Nephron (organoid): ENCODE measurements around the gene POU6F1.

Experiments
- H3K27ac Mint-ChIP-seq, 3 experiments: 2 replicates each; pipeline ENCODE4 v1.8.0; 2020; ENCODE audit warnings: mixed read lengths in 3 of 3, mild to moderate bottlenecking in 2 of 3, moderate library complexity in 1 of 3
- H3K27me3 Mint-ChIP-seq: 2 replicates; pipeline ENCODE4 v1.8.0; 2021; ENCODE audit warnings: low read depth, mild to moderate bottlenecking, moderate library complexity, mixed read lengths
- H3K36me3 Mint-ChIP-seq: 2 replicates; pipeline ENCODE4 v1.8.0; 2020; ENCODE audit warnings: low read depth, mixed read lengths
- H3K4me1 Mint-ChIP-seq: 2 replicates; pipeline ENCODE4 v1.8.0; 2020; ENCODE audit warnings: mixed read lengths
- H3K4me3 Mint-ChIP-seq, 3 experiments: 2 replicates each; pipeline ENCODE4 v1.8.0; 2020; ENCODE audit warnings: mild to moderate bottlenecking in 3 of 3, mixed read lengths in 3 of 3, moderate library complexity in 2 of 3
- H3K9me3 Mint-ChIP-seq: 2 replicates; pipeline ENCODE4 v1.8.0; 2020; ENCODE audit warnings: mixed read lengths
- CTCF ChIP-seq, 3 experiments: fragments of 200-600 bp; sonication (generic); IDR thresholded peaks; one replicate each; pipeline ENCODE4 v1.5.0; 2021; ENCODE audit warnings: antibody characterized with exemption in 3 of 3; ENCODE audit not compliant: unreplicated experiment in 3 of 3

Gene POU6F1

GRCh38 chr12:51244269-51244668 is 26.4 kb upstream of the POU6F1 start:
- H3K27me3 Mint-ChIP-seq = no peaks in the 10 kb centered on the region

GRCh38 chr12:51242876-51243275 is 25.0 kb upstream of the POU6F1 start:
- peak overlapping the region in 1 of 3 experiments; percentile 44 for H3K4me3 Mint-ChIP-seq
- H3K27me3 Mint-ChIP-seq = no peaks in the 10 kb centered on the region
- H3K27ac Mint-ChIP-seq = no peak overlapping the region
- H3K36me3 Mint-ChIP-seq = peaks cover 37% of the 10 kb centered on the region
- no peak for TF ChIP-seq CTCF (IDR thresholded peaks at IDR 0.05; ENCODE audit: unreplicated experiment in 3 of 3)
- no peaks in the 10 kb centered on the region for H3K9me3 Mint-ChIP-seq
- peaks cover 26% of the 10 kb centered on the region for H3K4me1 Mint-ChIP-seq

More at GRCh38 chr12:51244269-51244668, 26.4 kb upstream of the POU6F1 start:
- TF ChIP-seq CTCF (IDR thresholded peaks at IDR 0.05; ENCODE audit: unreplicated experiment in 3 of 3) = no peak
- Mint-ChIP-seq H3K27ac (no peak overlapping the region), H3K4me3 (no peak overlapping the region), H3K36me3 (peaks cover 37% of the 10 kb centered on the region), H3K9me3 (no peaks in the 10 kb centered on the region), H3K4me1 (peaks cover 22% of the 10 kb centered on the region)

GRCh38 chr12:51242120-51242519 is 24.3 kb upstream of the POU6F1 start:
- H3K4me1 Mint-ChIP-seq = peaks cover 20% of the 10 kb centered on the region

GRCh38 chr12:51240971-51241370 is 23.1 kb upstream of the POU6F1 start:
- no peak for TF ChIP-seq CTCF (IDR thresholded peaks at IDR 0.05; ENCODE audit: unreplicated experiment in 3 of 3)
- peaks cover 12% of the 10 kb centered on the region for H3K4me1 Mint-ChIP-seq
- peak overlapping the region; percentile 93 to 99 (median 94) for H3K4me3 Mint-ChIP-seq
- peaks cover 32% of the 10 kb centered on the region for H3K36me3 Mint-ChIP-seq
- no peaks in the 10 kb centered on the region for H3K27me3 Mint-ChIP-seq
- peak overlapping the region in 1 of 3 experiments; percentile 95 for H3K27ac Mint-ChIP-seq
- no peaks in the 10 kb centered on the region for H3K9me3 Mint-ChIP-seq

More at GRCh38 chr12:51242120-51242519, 24.3 kb upstream of the POU6F1 start:
- peak overlapping the region in 1 of 3 experiments; percentile 14 for H3K27ac Mint-ChIP-seq
- H3K36me3 Mint-ChIP-seq = peaks cover 37% of the 10 kb centered on the region
- no peaks in the 10 kb centered on the region for H3K27me3 Mint-ChIP-seq
- TF ChIP-seq CTCF (IDR thresholded peaks at IDR 0.05; ENCODE audit: unreplicated experiment in 3 of 3) = no peak
- H3K4me3 Mint-ChIP-seq = peak overlapping the region in 2 of 3 experiments; percentile 32 to 73
- no peaks in the 10 kb centered on the region for H3K9me3 Mint-ChIP-seq

- peaks cover 23% of the 10 kb centered on the region for H3K36me3 Mint-ChIP-seq
- H3K27ac Mint-ChIP-seq = peak within 1 kb of the TSS; percentile 95 to 99 (median 99)
- no peaks in the 10 kb centered on the region for H3K27me3 Mint-ChIP-seq
- TF ChIP-seq CTCF (IDR thresholded peaks at IDR 0.05; ENCODE audit: unreplicated experiment in 3 of 3) = peak in 1 of 3 experiments; percentile 16
- peaks cover 12% of the 10 kb centered on the region for H3K4me1 Mint-ChIP-seq
- no peaks in the 10 kb centered on the region for H3K9me3 Mint-ChIP-seq
- peak within 1 kb of the TSS; percentile 93 to 99 (median 94) for H3K4me3 Mint-ChIP-seq
Observed at GRCh38 chr12:51238510-51239334, 20.9 kb upstream of the POU6F1 start, which contains the start of gene DAZAP2. DAZAP2 (plus strand) TSS chr12:51238826; CDS start chr12:51238908, 82 bp downstream.
